Activated T-cell treated with anti-CD3 and anti-CD28 coated beads, Interleukin-2, amount 50 U/mL, for 72 hours (primary cell): Measurements from ENCODE around the gene RFX7. TPM values are rescaled to one million over a fixed set of nuclear protein-coding genes. Genes with fewer than 3 reads are reported as not detected.
"Not testable (repeated sequence)": the region's sequence is repeated elsewhere in the genome, so short reads cannot be mapped to it uniquely, and the experiment has no call there.

Source experiments
- ATAC-seq, 2 donors: fragments of 150-1000 bp; cut with Tn5 transposase; replicated peaks in 1 of 2; 2 replicates each; pipeline ENCODE4 v1.10.0; 2021; ENCODE audit warnings: moderate library complexity in 2 of 2, mild to moderate bottlenecking in 1 of 2
- DNase-seq, 2 donors: peaks; one replicate each; pipeline ENCODE4 v3.0.0; 2021 to 2022; ENCODE audit warnings: mixed read lengths in 1 of 2
- H3K27ac Mint-ChIP-seq: one replicate; pipeline ENCODE4 v1.8.0; 2022; ENCODE audit warnings: mild to moderate bottlenecking, moderate library complexity, mixed read lengths
- H3K27me3 Mint-ChIP-seq: one replicate; pipeline ENCODE4 v1.8.0; 2022; ENCODE audit warnings: low read depth, mixed read lengths
- H3K36me3 Mint-ChIP-seq, 2 donors: one replicate each; pipeline ENCODE4 v1.8.0; 2022; ENCODE audit warnings: mixed read lengths in 2 of 2, mild to moderate bottlenecking in 1 of 2; ENCODE audit not compliant: insufficient read depth in 2 of 2
- H3K4me1 Mint-ChIP-seq: one replicate; pipeline ENCODE4 v1.8.0; 2022; ENCODE audit warnings: low read depth, mixed read lengths
- H3K4me3 Mint-ChIP-seq, 2 donors: one replicate each; pipeline ENCODE4 v1.8.0; 2022; ENCODE audit warnings: mild to moderate bottlenecking in 2 of 2, mixed read lengths in 2 of 2, moderate library complexity in 2 of 2
- H3K9me3 Mint-ChIP-seq, 2 donors: one replicate each; pipeline ENCODE4 v1.8.0; 2022; ENCODE audit warnings: mixed read lengths in 2 of 2
- total RNA-seq, 2 donors: library from RNA; stranded (reverse); gene quantifications; one replicate each; pipeline ENCODE4 v1.2.3, GENCODE V29; 2022

The RFX7 gene
- total RNA-seq, 2 donors from 2014 or later: 37.3 to 44.4 TPM

- Mint-ChIP-seq H3K4me1 (peaks cover 39% of the 10 kb centered on the region), H3K27ac (no peak overlapping the region), H3K9me3 (peaks cover 0 to 2% of the 10 kb centered on the region in 2 donors), H3K4me3 (no peak overlapping the region), H3K27me3 (no peaks in the 10 kb centered on the region), H3K36me3 (peaks cover 0 to 11% of the 10 kb centered on the region in 2 donors)
- no peak for ATAC-seq
- DNase-seq: no peak
Measured at GRCh38 chr15:56184516-56184915, 59.2 kb downstream of the RFX7 start.

GRCh38 chr15:56180851-56181250 lies 62.8 kb downstream of the RFX7 start:
- Mint-ChIP-seq H3K27ac (no peak overlapping the region), H3K27me3 (no peaks in the 10 kb centered on the region), H3K36me3 (peaks cover 0 to 11% of the 10 kb centered on the region in 2 donors), H3K4me3 (no peak overlapping the region), H3K9me3 (peaks cover 0 to 2% of the 10 kb centered on the region in 2 donors), H3K4me1 (peaks cover 15% of the 10 kb centered on the region)
- ATAC-seq (no peak), DNase-seq (no peak)

- Mint-ChIP-seq H3K27me3 (no peaks in the 10 kb centered on the region), H3K4me1 (peaks cover 19% of the 10 kb centered on the region), H3K27ac (no peak overlapping the region), H3K9me3 (peaks cover 0 to under 1% of the 10 kb centered on the region in 2 donors), H3K4me3 (no peak overlapping the region), H3K36me3 (peaks cover 7 to 18% of the 10 kb centered on the region in 2 donors)
- DNase-seq (no peak), ATAC-seq (peak in 1 of 2 donors; percentile 56)
Measured at GRCh38 chr15:56176996-56177395, 66.7 kb downstream of the RFX7 start.

GRCh38 chr15:56175788-56176187 lies 67.9 kb downstream of the RFX7 start:
- ATAC-seq: no peak
- Mint-ChIP-seq H3K36me3 (peaks cover 16 to 30% of the 10 kb centered on the region in 2 donors), H3K4me3 (no peak overlapping the region), H3K4me1 (peaks cover 19% of the 10 kb centered on the region), H3K9me3 (peaks cover 4 to 7% of the 10 kb centered on the region in 2 donors), H3K27ac (peak overlapping the region; percentile 1), H3K27me3 (no peaks in the 10 kb centered on the region)
- no peak for DNase-seq

GRCh38 chr15:56174649-56175048 lies 69.0 kb downstream of the RFX7 start:
- DNase-seq: no peak
- peaks cover 27% of the 10 kb centered on the region for H3K4me1 Mint-ChIP-seq
- H3K4me3 Mint-ChIP-seq: peak overlapping the region in 1 of 2 donors; percentile 58
- H3K27me3 Mint-ChIP-seq: no peaks in the 10 kb centered on the region
- H3K36me3 Mint-ChIP-seq: peaks cover 18 to 35% of the 10 kb centered on the region in 2 donors
- ATAC-seq: peak in 1 of 2 donors; percentile 47
- H3K9me3 Mint-ChIP-seq: peaks cover 4 to 9% of the 10 kb centered on the region in 2 donors
- H3K27ac Mint-ChIP-seq: no peak overlapping the region

- ATAC-seq: peak; percentile 62 to 78
- peaks cover 4 to 9% of the 10 kb centered on the region in 2 donors for H3K9me3 Mint-ChIP-seq
- DNase-seq: no peak
- peaks cover 31% of the 10 kb centered on the region for H3K4me1 Mint-ChIP-seq
- H3K27ac Mint-ChIP-seq: no peak overlapping the region
- no peaks in the 10 kb centered on the region for H3K27me3 Mint-ChIP-seq
- H3K36me3 Mint-ChIP-seq: peaks cover 16 to 32% of the 10 kb centered on the region in 2 donors
- H3K4me3 Mint-ChIP-seq: peak overlapping the region in 1 of 2 donors; percentile 28
Measured at GRCh38 chr15:56168394-56168793, 75.3 kb downstream of the RFX7 start.

- peaks cover 0 to 1% of the 10 kb centered on the region in 2 donors for H3K36me3 Mint-ChIP-seq
- DNase-seq: no peak
- no peak overlapping the region for H3K4me3 Mint-ChIP-seq
- H3K27me3 Mint-ChIP-seq: no peaks in the 10 kb centered on the region
- peaks cover 46% of the 10 kb centered on the region for H3K4me1 Mint-ChIP-seq
- ATAC-seq: peak in 1 of 2 donors; percentile 53
- H3K27ac Mint-ChIP-seq: no peak overlapping the region
- H3K9me3 Mint-ChIP-seq: no peaks in the 10 kb centered on the region
Measured at GRCh38 chr15:56165234-56165633, 78.4 kb downstream of the RFX7 start.

GRCh38 chr15:56160966-56161365 lies 82.7 kb downstream of the RFX7 start:
- peaks cover 0 to 2% of the 10 kb centered on the region in 2 donors for H3K36me3 Mint-ChIP-seq
- H3K27me3 Mint-ChIP-seq: no peaks in the 10 kb centered on the region
- no peak for ATAC-seq
- H3K9me3 Mint-ChIP-seq: no peaks in the 10 kb centered on the region
- peak overlapping the region; percentile 16 to 46 for H3K4me3 Mint-ChIP-seq
- H3K4me1 Mint-ChIP-seq: peaks cover 36% of the 10 kb centered on the region
- peak overlapping the region; percentile 54 for H3K27ac Mint-ChIP-seq
- no peak for DNase-seq

GRCh38 chr15:56156877-56157276 lies 86.8 kb downstream of the RFX7 start:
- H3K4me1 Mint-ChIP-seq: peaks cover 49% of the 10 kb centered on the region
- no peak overlapping the region for H3K27ac Mint-ChIP-seq
- no peak overlapping the region for H3K4me3 Mint-ChIP-seq

GRCh38 chr15:56155278-56155677 lies 88.4 kb downstream of the RFX7 start:
- not testable (repeated sequence) for H3K27me3 Mint-ChIP-seq, ATAC-seq, DNase-seq, H3K4me3 Mint-ChIP-seq, H3K27ac Mint-ChIP-seq
- Mint-ChIP-seq H3K4me1 (peaks cover 40% of the 10 kb centered on the region), H3K36me3 (peaks cover 26 to 34% of the 10 kb centered on the region in 2 donors), H3K9me3 (peaks cover 19 to 22% of the 10 kb centered on the region in 2 donors)

More at GRCh38 chr15:56156877-56157276, 86.8 kb downstream of the RFX7 start:
- ATAC-seq: no peak
- DNase-seq: no peak
- Mint-ChIP-seq H3K9me3 (peaks cover 15 to 20% of the 10 kb centered on the region in 2 donors), H3K36me3 (peaks cover 24 to 30% of the 10 kb centered on the region in 2 donors), H3K27me3 (no peaks in the 10 kb centered on the region)

GRCh38 chr15:56154768-56155167 lies 88.9 kb downstream of the RFX7 start:
- H3K27me3 Mint-ChIP-seq, DNase-seq, ATAC-seq, H3K4me3 Mint-ChIP-seq, H3K27ac Mint-ChIP-seq: not testable (repeated sequence)
- Mint-ChIP-seq H3K9me3 (peaks cover 19 to 22% of the 10 kb centered on the region in 2 donors), H3K4me1 (peaks cover 35% of the 10 kb centered on the region), H3K36me3 (peaks cover 26 to 33% of the 10 kb centered on the region in 2 donors)

GRCh38 chr15:56150204-56150603 lies 93.5 kb downstream of the RFX7 start:
- peaks cover 25 to 41% of the 10 kb centered on the region in 2 donors for H3K36me3 Mint-ChIP-seq
- no peaks in the 10 kb centered on the region for H3K27me3 Mint-ChIP-seq
- H3K9me3 Mint-ChIP-seq: peaks cover 19 to 21% of the 10 kb centered on the region in 2 donors
- H3K4me1 Mint-ChIP-seq: peaks cover 48% of the 10 kb centered on the region
- H3K27ac Mint-ChIP-seq: no peak overlapping the region
- DNase-seq: no peak
- H3K4me3 Mint-ChIP-seq: no peak overlapping the region
- ATAC-seq: no peak

- H3K36me3 Mint-ChIP-seq: peaks cover 8 to 22% of the 10 kb centered on the region in 2 donors
- no peaks in the 10 kb centered on the region for H3K27me3 Mint-ChIP-seq
- H3K4me1 Mint-ChIP-seq: peaks cover 35% of the 10 kb centered on the region
- peaks cover 7 to 9% of the 10 kb centered on the region in 2 donors for H3K9me3 Mint-ChIP-seq
- DNase-seq: no peak
- H3K27ac Mint-ChIP-seq: no peak overlapping the region
- no peak overlapping the region for H3K4me3 Mint-ChIP-seq
- no peak for ATAC-seq
Measured at GRCh38 chr15:56148064-56148463, 95.6 kb downstream of the RFX7 start.

- ATAC-seq (no peak), DNase-seq (no peak)
- no peak overlapping the region for H3K4me3 Mint-ChIP-seq
- H3K4me1 Mint-ChIP-seq: peaks cover 24% of the 10 kb centered on the region
- peaks cover 5 to 25% of the 10 kb centered on the region in 2 donors for H3K36me3 Mint-ChIP-seq
- no peaks in the 10 kb centered on the region for H3K27me3 Mint-ChIP-seq
- no peak overlapping the region for H3K27ac Mint-ChIP-seq
- H3K9me3 Mint-ChIP-seq: peaks cover 4 to 7% of the 10 kb centered on the region in 2 donors
Measured at GRCh38 chr15:56146756-56147155, 96.9 kb downstream of the RFX7 start.
